ENCODE measurements around the gene NNT. TPM values are rescaled to one million over a fixed set of nuclear protein-coding genes. Genes with fewer than 3 reads are reported as not detected.

Gene NNT
- total and polyA plus RNA-seq, 2 of the 8 experiments (the other 6 are each of a cell fraction or from before 2014, with no cell fraction given) = 11.0 to 22.2 TPM

DNA sequence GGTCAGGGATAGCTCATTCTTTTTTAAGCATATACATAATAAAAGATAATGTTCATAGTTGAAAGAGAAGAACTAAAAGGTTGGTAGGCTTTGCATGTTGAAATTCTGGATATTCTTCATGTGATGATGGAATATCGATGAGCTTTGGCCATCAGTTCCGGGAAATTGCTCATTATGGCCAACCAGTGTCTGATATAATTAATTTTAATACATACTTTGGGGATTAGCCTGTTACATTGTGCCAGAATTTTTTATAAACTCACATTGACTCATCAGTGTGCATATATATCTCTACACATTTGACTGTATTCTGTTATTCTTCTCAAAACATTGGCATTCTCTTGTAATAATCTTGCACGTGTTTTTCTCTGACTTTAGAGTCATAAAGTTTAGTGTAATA, 84.3 kb downstream of the NNT start (continued):
- TF ChIP-seq SIRT6 (IDR thresholded peaks at IDR 0.05; ENCODE audit: low read length) = no peak
- TF ChIP-seq, protein P1, sequence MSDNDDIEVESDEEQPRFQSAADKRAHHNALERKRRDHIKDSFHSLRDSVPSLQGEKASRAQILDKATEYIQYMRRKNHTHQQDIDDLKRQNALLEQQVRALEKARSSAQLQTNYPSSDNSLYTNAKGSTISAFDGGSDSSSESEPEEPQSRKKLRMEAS (IDR thresholded peaks at IDR 0.05) = no peak
- TF ChIP-seq GABPA (IDR thresholded peaks at IDR 0.05; ENCODE audit: borderline replicate concordance, insufficient read depth, low read length) = no peak
- TF ChIP-seq, protein P2, sequence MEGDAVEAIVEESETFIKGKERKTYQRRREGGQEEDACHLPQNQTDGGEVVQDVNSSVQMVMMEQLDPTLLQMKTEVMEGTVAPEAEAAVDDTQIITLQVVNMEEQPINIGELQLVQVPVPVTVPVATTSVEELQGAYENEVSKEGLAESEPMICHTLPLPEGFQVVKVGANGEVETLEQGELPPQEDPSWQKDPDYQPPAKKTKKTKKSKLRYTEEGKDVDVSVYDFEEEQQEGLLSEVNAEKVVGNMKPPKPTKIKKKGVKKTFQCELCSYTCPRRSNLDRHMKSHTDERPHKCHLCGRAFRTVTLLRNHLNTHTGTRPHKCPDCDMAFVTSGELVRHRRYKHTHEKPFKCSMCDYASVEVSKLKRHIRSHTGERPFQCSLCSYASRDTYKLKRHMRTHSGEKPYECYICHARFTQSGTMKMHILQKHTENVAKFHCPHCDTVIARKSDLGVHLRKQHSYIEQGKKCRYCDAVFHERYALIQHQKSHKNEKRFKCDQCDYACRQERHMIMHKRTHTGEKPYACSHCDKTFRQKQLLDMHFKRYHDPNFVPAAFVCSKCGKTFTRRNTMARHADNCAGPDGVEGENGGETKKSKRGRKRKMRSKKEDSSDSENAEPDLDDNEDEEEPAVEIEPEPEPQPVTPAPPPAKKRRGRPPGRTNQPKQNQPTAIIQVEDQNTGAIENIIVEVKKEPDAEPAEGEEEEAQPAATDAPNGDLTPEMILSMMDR (IDR thresholded peaks at IDR 0.05; ENCODE audit: control extremely low read depth in 1 of 3, insufficient read depth in 1 of 3, low read depth in 1 of 3, low read length in 3 of 3) = no peak
- TF ChIP-seq RXRA (IDR thresholded peaks at IDR 0.05; ENCODE audit: insufficient read depth, low read depth, low read length) = no peak
- TF ChIP-seq ZNF274 (IDR thresholded peaks at IDR 0.05; ENCODE audit: borderline replicate concordance, extremely low read depth, low read length) = no peak
- no peak for TF ChIP-seq JUND (IDR thresholded peaks at IDR 0.05; ENCODE audit: low read length)
- no peak for TF ChIP-seq SP2 (IDR thresholded peaks at IDR 0.05; ENCODE audit: low read length)
- no peak for TF ChIP-seq EP300 (IDR thresholded peaks at IDR 0.05; ENCODE audit: borderline replicate concordance in 1 of 2, low read depth in 2 of 2, low read length in 2 of 2)
- TF ChIP-seq JUN (IDR thresholded peaks at IDR 0.05; ENCODE audit: low read depth, low read length) = no peak
- TF ChIP-seq BRCA1 (IDR thresholded peaks at IDR 0.05; ENCODE audit: low read depth, low read length) = no peak
- no peak for TF ChIP-seq POLR2AphosphoS5 (IDR thresholded peaks at IDR 0.05; ENCODE audit: low read depth, low read length)
- TF ChIP-seq TBP (IDR thresholded peaks at IDR 0.05; ENCODE audit: low read depth, low read length) = no peak
- TF ChIP-seq BACH1 (IDR thresholded peaks at IDR 0.05; ENCODE audit: low read length) = no peak
- no peak for TF ChIP-seq BCL11A (IDR thresholded peaks at IDR 0.05; ENCODE audit: low read depth in 2 of 2, low read length in 2 of 2)
- TF ChIP-seq, protein P3, sequence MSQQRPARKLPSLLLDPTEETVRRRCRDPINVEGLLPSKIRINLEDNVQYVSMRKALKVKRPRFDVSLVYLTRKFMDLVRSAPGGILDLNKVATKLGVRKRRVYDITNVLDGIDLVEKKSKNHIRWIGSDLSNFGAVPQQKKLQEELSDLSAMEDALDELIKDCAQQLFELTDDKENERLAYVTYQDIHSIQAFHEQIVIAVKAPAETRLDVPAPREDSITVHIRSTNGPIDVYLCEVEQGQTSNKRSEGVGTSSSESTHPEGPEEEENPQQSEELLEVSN (IDR thresholded peaks at IDR 0.05) = no peak
- no peak for TF ChIP-seq CEBPB (IDR thresholded peaks at IDR 0.05; ENCODE audit: low read depth, low read length)
- no peak for TF ChIP-seq RBBP5 (IDR thresholded peaks at IDR 0.05; ENCODE audit: borderline replicate concordance, low read depth, low read length)
